ENCODE data around the gene UBA6.

GRCh38 chr4:67568820-67569219 lies 132.1 kb downstream of the UBA6 start:
- no peak for TF ChIP-seq GATA2 (IDR thresholded peaks at IDR 0.05; ENCODE audit: low read depth, low read length)
- no peak for TF ChIP-seq GATA3 (IDR thresholded peaks at IDR 0.05; ENCODE audit: low read depth, low read length)

Data from SH-SY5Y (cell line).